Glomerular visceral epithelial cell (primary cell): ENCODE data around the gene PPARG.
A peak's percentile ranks its signal among the peaks of the same experiment; 100 is the strongest.

Experiments used
- DNase-seq: peaks from one replicate; pipeline ENCODE4 v3.0.0-alpha.2; 2016; ENCODE audit errors: extremely low spot score

The PPARG gene

DNA sequence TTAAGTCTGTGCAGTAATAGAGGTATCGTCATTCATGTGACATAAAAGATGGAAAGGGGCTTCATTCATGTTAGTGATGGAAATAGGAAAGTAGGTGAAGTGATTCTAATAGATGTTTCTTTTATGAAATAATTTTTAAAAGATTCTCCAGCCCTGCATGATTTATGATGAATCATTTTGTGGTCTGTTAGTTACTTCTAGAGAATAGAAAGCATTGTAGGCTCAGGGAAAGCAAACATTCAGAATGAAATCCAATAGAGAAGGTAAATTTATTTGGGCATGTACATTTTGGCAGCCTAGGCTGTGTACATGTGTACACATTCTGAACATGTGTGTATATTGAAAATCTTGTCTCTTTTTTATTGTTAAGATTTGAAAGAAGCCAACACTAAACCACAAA lies 23.1 kb downstream of the PPARG start:
- DNase-seq, result no peak

DNA sequence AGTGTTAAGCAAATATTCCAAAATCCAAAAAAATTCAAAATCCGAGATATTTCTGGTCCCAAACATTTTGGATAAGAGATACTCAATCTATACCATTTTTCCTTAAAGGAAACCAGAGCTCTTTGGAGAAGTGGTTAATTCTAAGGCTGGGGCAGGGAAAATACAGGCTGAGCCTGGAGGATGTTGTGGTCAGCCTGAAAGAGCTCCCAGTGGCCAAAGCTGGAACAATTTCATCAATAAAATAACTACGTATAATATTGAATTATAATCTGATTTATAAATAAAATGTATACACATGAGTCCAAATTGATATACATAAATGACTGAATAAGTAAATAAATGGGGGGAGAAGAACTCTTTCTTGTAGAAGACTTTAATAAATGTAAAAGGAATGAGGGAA lies 24.6 kb downstream of the PPARG start:
- no peak for DNase-seq

DNA sequence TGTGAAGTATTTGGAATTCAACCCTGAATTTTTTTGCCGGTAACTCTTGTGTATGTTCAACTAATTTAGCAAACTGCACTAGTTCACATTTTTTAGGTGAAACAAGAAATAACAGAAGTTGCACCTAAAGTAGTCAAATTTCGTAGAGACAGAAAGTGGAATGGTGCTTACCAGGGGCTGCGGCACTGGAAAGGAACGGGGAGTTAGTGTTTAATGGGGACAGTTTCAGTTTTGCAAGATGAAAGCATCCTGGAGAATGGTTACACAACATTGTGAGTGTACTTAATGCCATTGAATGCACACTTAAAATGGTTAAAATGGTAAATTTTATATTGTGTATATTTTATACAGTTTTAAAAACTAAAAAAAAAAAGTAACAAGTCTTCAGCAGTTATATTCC lies 27.4 kb downstream of the PPARG start:
- no peak for DNase-seq

DNA sequence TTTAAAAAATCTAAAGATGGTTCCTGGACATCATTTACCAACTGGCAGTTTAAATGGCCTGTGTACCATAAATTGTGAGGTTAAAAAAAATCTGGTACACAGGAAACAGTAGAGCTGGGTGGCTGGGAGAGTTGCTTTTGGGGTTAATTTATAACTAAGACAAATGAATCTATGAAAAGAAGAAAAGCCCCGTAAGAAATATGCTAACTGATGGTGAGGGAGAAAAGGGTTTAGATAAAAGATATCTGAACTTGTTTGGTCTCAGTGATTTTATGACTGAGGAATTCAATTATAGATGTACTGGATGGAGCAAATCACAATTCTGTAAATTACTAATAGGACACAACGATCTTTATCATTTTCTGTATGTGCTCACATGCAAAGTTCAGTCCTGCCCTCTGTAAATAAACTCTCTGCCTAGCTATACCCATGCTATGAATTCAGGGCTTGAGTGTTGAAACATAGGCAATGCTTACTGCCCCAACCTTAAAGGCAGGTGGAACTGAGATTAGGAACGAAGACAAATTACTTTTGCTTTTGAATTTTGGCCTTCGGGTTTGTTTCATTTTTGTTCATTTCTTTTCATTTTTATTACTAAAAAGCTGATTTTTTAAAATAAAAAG lies 28.0 kb downstream of the PPARG start:
- DNase-seq, result peak; percentile 16

- no peak for DNase-seq
Measured at GRCh38 chr3:12317914-12318313, 29.0 kb downstream of the PPARG start.

GRCh38 chr3:12318758-12319621 lies 30.1 kb downstream of the PPARG start:
- no peak for DNase-seq

DNA sequence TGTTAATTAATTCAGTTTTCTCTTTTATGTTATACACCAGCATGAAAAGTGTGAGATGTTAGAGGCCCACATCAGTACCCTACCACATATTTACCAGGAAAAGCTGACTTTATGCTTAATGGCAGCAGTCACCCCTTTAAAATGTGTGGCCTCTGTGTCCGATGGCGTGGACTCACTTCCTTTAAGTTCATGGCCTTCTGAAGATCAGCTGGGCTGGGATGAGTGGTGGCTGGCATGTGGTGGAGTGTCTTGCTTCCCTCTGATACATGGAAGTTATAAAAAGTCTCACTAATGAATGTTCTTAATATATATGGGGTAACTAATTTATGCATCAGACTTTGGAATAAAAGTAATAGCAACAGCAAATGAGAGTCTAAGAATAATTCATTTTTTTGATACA lies 32.1 kb downstream of the PPARG start:
- DNase-seq, result no peak

- no peak for DNase-seq
Measured at GRCh38 chr3:12323237-12323636, 34.4 kb downstream of the PPARG start.

- DNase-seq, result no peak
Measured at GRCh38 chr3:12325586-12326515, 37.0 kb downstream of the PPARG start.

DNA sequence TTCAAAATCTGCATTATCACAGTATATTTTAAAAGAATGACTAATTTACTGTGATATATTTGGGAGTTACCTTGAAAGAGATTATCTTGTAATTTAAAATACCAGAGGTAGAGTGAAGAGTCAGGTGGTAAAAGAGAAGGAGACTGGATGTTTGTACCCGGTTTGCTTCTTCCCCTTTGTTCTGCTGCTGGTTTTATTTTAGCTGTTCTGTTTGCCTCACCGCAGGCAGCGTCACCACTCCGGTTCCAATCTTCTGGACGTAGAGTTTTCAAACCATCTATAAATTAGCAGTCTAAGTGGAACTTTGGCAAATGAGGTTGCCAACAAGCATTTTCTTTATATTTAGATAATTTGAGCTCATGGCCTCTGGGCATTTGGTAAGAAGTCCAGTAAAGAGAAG lies 38.2 kb downstream of the PPARG start:
- DNase-seq, result no peak

GRCh38 chr3:12328132-12328836 lies 39.4 kb downstream of the PPARG start:
- no peak for DNase-seq

DNA sequence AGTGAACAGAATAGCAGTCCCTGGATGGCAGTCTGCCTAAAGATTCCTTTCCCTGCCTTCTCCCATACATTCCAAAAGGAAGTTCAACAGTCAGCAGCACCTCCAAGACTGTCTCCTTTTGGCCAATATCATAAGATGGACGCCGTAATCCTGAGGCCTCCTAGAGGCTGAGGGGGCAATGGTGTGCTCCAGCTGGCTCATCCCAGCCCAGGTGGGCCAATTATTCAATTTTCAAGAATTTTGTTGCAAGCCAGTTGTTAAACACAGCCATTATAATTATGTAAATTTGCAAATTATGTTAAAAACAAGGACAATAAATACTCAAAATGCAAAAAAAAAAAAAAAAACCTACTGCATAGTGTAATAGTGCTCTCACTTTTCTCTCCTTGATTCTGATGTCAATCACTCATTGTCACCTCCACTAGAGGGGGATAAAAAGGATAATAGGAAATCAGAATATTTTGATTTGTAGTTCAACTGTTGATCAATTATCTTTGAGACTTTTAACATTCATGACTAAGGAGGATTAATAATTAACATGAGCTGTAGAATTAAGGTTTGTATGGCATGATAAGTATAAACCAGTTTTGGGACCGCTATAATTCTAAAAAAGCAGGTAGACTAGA lies 40.1 kb downstream of the PPARG start:
- DNase-seq, result no peak

DNA sequence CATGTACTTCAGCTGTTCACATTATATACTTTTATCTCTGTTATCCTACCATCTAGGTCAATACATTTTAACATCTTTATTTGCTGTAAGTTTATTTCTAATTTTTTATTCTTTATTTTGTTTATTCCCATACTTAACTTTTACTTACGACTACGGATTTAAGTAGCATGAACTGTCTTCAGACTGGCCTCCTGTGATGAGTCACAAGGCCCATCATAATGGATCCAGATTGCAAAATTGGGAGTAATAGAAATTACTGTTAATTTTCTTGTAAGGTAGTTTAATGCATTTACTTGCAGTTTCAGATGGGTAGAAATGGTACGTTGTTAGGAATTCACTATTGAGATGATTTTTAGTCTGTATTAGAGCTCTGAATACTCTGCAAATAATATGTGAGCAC lies 45.9 kb downstream of the PPARG start:
- no peak for DNase-seq

- no peak for DNase-seq
Measured at GRCh38 chr3:12335421-12335820, 46.6 kb downstream of the PPARG start.

DNA sequence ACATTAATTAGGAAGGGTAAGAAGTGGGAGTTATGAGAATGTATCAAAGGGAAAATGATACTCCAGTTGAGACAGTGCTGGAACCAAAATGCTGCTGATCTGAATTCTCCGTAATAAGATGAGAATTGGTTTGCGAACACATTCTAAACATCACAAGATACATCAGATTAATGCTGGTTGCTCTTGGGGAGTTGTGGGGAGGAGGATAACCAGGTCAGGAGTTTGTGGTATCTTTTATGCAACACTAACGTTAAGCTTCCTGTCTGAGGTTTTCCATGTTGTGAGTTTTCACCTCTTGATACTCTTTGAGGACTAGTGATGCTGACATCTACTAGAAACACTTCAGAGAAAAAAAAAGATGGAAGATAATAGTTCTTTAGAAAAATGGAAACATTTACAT lies 47.2 kb downstream of the PPARG start:
- DNase-seq, result no peak

DNA sequence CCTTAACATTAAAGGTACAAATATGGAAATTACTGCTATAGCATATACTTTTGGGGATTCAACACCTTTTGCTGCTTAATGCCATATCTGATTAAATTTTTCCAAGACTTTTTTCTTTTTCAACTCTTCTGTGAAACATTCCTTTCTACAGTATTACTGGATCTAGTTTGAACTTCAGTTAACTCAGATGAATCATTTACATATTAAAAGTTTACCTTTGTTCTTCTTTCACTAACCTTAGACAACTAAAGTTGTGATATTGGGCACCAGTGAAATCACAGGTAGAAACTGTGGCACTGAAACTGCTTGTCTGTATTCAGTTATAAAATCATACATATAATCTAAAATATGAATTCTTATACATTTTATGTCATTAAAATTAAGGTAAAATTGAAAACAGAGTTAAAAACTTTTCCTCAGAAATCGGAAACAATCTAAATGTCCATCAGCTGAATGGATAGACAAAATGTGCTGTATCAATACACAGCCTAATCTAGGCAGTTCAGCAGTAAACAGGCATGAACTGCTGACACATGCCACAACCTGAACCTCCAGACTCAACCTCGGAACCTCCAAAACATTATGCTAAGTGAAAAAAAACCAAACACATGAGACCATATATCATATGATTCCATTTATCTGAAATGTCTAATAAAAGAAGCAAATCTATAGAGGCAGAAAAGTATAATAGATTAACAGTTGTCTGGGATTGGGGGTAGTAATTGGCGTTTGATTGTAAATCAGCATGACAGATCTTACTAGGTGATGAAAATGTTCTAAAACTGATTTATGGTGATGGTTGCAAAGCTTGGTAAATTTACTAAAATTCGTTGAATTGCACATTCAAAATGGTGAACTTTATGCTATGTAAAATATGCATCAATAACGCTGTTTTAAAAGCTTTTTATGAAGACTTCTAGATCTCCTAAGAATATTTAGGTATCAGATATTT lies 50.0 kb downstream of the PPARG start:
- DNase-seq, result no peak

DNA sequence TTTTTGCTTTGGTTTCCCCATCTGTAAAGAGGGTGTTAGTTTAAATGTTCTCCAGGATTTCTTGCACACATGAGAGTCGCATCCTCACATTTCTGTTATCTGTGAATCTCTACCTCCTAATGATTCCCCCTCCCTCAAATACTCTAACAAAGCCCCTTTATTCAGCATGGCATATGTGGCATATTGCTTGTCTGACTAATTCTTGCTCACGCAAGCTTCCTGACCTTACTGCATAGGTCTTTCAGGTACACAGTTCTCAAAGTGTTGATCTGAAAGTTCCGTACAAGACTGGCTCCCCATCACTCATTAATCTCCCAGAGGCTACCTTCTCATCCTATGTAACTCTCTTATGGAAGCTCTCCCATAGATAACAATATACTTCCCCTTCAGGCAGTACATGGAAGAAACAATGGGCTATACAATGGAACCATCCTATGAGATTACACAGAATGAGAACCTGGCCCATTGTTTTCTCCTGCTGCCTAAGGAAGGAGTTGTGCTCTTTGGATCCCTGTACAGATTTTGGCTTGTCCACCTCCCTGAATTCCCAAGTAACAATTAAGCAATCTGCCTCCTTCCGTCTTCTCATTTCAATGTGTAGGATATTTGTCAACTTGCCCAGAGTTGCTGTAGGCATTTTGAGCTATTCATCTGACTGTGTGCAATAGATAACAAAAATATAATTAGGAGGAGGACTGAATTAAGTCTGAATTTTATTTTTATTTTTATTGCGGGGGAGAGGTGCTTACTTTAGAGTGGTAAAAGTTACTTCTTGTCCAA lies 51.0 kb downstream of the PPARG start:
- no peak for DNase-seq

- DNase-seq, result no peak
Measured at GRCh38 chr3:12340506-12340905, 51.6 kb downstream of the PPARG start.

- no peak for DNase-seq
Measured at GRCh38 chr3:12342151-12342550, 53.3 kb downstream of the PPARG start.
